Frontal cortex (tissue), 4 donors: ENCODE measurements around the gene PLEKHH2. TPM values are rescaled to one million over a fixed set of nuclear protein-coding genes. Genes with fewer than 3 reads are reported as not detected.
"Not testable (repeated sequence)": the region's sequence is repeated elsewhere in the genome, so short reads cannot be mapped to it uniquely, and the experiment has no call there.

Source experiments
- DNase-seq, 2 donors: peaks; one replicate each; pipeline ENCODE4 v3.0.0; 2012; ENCODE audit warnings: low spot score in 2 of 2
- FAIRE-seq: peaks from 2 replicates; lab custom pipeline; 2012; peaks lifted over from hg19 to GRCh38; lab: Jason Lieb, UNC
- total RNA-seq: library from RNA; depleted of rRNA; stranded (reverse); fragments of >200 nt; gene quantifications from one replicate; pipeline ENCODE4 v1.2.3, GENCODE V29; 2014
- donor health status: control.
- donor health status: control.
- donor health status: control.

Gene PLEKHH2
- total RNA-seq, 1 donor from 2014 or later = 7.3 TPM

DNA sequence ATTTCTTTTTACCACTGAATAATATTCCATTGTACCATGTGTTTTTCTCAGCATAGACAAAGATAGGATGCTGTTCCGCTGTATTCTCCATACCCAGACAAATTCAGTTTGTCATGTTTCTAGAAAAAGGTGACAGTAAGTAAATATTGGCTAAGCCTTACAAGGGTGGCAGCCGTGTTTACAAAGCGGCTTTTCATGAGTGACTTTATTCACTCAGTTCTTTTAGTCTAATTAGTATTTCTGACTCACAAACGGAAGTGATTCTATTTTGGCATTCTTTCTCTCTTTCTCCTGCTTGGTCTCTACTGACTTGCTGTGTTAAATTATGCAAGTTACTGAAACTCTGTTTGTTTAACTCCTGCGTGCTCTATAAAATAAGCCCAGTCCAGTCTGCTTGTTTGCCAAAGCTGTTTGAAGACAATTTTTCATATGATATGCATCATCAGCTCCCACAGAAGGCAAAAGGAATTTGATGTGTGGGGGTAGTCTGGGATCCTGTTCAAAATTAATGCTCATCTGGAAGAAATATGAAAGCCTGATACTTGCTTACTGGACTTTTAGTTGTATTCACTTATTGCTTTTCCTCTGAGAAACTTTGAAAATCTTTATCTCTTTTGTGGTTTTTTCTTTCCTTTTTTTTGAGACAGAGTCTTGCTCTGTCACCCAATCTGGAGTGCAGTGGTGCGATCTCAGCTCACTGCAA lies 2.3 kb upstream of the PLEKHH2 start:
- no peak for DNase-seq
- FAIRE-seq = no peak

DNA sequence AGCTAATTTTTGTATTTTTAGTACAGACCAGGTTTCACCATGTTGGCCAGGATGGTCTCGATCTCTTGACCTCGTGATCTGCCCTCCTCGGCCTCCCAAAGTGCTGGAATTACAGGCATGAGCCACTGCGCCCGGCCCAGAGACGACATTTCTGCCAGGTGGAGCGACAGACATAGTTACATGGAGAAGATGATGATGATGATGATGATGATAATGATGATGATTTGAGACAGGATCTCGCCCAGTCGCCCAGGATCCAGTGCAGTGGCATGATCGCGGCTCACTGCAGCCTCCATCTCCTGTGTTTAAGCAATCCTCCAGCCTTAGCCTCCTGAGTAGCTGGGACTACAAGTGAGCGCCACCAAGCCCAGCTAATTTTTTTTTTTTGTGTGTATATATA lies 907 bp upstream of the PLEKHH2 start:
- DNase-seq, FAIRE-seq: not testable (repeated sequence)

DNA sequence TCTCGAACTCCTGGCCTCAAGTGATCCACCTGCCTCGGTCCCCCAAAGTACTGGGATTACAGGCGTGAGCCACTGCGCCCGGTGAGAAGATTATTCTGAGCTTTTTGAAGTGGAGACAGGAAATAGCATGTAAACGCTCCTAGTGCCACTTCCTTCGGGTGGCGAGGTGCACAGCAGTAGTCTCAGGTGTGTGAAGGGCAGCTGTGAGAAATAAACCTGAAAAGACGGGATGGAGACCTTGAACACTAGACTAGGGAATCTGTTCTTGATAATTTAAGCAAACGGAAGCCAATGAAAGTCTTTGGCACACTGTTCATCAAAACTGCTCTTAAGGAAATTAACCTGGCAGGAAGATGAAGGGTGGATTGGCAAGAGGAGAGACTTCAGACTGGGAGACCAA lies 439 bp upstream of the PLEKHH2 start:
- DNase-seq (no peak), FAIRE-seq (no peak)

DNA sequence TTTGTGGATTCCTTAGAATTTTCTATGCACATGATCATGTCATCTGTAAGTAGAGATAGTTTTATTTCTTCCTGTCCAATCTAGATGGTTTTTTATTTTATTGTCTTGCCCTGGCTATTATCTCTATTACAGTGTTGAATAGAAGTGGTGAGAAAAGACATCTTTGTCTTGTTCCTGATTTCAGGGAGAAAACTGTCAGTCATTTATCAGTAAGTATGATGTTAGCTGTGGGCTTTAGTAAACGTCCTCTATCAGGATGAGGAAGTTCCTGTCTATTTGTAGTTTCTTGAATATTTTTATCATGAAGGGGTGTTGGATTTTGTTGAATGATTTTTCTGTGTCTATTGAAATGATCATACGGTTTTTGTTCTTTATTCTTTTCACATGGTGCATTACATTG lies 5.3 kb downstream of the PLEKHH2 start:
- DNase-seq (no peak), FAIRE-seq (no peak)

DNA sequence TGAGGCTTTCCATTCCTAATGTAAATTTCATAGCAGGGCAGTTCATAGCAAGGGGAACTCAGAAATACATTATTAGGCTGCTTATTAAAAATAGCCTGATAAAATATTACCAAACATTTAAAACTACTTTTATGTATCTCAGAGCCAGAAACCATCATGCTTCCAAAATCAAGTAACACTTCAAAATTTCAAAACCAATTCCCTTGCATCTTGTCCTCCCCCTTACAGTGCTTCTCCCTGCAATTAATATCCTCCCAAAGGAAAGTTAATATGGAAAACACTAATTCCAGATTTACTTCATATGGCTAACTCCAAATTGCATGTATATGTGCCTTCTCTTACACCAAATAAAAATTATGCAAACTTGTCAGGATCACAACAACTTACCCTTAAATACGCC lies 6.6 kb downstream of the PLEKHH2 start:
- no peak for FAIRE-seq
- DNase-seq = no peak

DNA sequence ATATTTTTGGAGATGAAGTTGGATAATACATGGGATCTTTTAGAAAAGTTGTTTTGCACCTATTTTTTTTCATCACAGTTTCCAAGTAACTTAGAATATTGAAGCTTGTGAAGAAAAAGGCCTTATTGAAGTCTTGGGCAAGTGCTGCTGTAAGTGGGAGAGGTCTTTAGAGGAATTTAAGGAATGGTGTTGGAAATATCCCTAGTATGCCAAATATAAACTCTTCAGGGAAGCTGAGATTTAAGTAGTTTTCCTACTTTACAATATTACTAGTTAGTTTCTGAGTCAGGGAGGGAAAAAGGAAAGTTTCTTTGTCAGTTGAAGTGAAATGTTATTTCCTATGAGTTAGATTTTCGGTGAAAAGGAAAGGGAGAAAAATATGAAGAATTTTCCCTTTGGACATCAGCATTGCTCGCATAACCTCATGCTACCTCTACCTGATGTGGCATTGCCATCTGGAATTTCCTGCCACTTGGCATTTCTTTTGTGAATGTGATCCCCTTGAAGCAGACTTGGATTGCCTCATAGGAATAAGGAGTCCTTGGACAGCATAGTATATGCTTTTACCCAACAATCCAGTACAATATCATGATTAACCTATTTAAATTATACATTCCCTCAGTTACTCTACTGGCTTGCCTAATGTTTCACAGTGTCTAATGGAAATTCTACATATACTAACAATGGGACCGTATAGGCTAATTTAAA lies 12.1 kb downstream of the PLEKHH2 start:
- FAIRE-seq = no peak

DNA sequence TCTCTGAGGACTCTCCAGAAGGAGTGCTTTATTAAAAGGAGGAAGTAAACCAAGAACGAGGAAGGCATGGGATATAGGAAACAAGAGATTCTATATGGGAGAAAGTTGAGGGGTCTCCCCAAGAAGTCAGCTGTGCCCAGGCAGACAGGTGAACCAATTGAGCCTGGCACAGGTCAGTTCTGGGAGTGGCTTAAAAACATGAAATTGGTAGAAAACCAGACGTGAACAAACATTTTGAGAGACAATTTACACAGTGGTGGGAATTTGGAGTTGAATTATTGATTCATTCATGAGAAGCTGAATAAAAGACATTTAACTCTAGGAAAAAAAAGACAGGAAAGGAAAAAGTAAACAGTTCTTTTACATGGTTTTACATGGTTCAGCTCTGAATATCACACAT lies 16.4 kb downstream of the PLEKHH2 start:
- FAIRE-seq (no peak), DNase-seq (no peak)

More for the DNA sequence above, 12.1 kb downstream of the PLEKHH2 start:
- DNase-seq = no peak

DNA sequence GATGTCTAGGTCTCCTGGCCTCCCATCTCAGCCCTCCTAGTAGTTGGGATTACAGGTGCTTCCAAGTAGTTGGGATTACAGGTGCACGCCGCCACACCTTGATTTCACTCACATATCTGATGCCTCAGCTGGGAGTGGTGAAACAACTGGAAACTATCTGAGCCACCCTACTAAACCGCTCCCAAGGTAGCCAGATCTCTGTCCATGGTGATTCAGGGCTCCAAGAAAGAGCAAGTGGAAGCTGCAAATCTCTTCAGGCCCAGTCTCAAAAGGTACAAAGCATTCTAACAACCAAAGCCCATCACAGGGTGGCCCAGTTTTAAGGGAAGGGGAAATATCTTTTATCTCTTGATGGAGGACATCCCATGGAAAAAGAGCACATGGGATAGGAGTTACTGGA lies 20.2 kb downstream of the PLEKHH2 start:
- DNase-seq (no peak), FAIRE-seq (no peak)

DNA sequence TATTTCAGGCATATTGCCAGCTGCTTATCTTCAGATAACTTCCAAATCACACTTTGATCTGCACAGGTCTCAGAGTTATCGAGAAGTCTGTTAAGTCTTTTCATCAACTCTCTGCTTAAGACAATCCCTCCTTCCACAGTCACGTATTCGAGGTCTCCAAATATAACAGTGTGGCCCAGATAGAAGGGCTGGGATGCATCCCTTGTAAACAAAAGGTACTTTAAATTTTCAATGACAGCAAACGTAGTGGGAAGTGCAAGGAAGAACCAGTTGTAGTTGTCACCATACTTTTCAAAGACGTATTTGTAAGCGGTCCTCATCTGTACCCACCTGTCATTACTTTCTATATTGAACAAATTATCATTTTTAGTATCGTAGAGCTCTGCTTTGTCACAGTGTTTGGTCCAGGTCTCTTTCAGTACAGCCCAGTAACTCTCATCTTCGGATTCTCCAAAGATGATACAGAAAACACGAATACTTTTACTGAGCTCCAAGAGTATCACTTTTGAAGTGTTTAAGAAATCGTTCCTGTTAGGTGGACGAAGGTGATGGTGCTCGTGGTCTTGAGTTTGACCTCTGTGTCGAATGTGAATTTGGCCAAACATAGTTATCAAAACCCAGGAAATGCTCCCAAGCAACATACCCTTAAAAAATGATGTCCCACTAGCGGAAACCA lies 38.7 kb downstream of the PLEKHH2 start:
- FAIRE-seq (no peak), DNase-seq (peak in 1 of 2 donors; percentile 15)

DNA sequence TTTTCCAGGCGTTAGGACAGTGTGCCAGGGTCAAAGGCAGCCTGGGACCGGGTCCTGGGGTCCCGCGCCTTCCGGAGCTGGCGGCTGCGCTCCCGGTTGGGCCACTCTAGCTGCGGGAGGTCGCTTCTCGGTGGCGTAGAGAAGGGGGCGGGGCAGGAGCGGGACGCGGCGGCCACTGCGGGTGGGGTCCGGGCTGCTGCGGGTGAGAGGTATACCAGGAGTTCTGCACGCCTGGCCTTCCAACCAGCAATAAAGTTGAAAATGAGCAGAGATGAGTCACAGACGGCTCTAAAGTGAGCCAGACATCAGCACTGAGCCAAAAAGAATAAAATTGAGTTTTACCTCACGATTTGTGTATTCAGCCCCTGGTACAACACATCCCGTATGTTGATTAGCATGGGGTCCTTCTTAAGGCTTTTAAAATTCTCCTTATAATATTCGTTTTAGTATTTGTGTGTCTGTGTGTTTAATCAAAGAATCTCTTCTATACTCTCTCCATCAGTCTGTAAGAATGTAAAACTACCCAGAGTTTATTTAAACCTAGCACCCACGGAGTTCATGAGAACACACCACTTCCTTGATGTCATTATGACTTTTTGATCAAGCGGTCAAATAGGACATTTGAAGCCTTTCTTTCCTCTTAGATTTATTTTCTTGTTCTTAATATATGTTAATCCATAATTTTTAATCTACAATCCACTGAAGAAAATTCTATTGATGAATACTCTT lies 39.4 kb downstream of the PLEKHH2 start, which contains the start of gene C1GALT1C1L:
TSS of gene C1GALT1C1L (minus strand) at position 108 of the 729 bp plus-strand sequence. CDS start at position 1, 107 bp downstream.
- no peak for FAIRE-seq

DNA sequence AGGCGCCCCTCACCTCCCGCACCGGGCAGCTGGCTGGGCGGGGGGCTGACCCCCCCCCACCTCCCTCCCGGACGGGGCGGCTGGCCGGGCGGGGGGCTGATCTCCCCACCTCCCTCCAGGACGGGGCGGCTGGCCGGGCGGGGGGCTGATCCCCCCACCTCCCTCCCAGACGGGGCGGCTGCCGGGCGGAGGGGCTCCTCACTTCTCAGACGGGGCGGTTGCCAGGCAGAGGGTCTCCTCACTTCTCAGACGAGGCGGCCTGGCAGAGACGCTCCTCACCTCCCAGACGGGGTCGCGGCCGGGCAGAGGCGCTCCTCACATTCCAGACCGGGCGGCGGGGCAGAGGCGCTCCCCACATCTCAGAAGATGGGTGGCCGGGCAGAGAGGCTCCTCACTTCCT lies 40.7 kb downstream of the PLEKHH2 start:
- FAIRE-seq = not testable (repeated sequence)

More for the DNA sequence above, 39.4 kb downstream of the PLEKHH2 start, which contains the start of gene C1GALT1C1L:
- DNase-seq = peak; percentile 43 to 65

DNA sequence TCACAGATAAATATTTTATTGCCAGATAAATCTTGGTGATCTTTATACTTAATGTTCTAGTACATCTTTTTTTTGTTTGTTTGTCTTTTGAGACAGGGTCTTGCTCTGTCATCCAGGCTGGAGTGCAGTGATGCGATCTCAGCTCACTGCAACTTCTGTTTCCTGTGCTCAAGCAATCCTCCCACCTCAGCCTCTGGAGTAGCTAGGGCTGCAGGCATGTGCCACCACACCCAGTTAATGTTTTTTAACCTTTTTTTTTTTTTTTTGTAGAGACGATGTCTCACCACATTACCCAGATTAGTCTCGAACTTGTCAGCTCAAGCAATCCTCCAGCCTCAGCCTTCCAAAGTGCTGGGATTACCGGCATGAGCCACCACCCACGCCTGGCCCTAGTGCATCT lies 48.3 kb downstream of the PLEKHH2 start:
- FAIRE-seq = no peak
- no peak for DNase-seq

More for the DNA sequence above, 40.7 kb downstream of the PLEKHH2 start:
- DNase-seq = not testable (repeated sequence)

DNA sequence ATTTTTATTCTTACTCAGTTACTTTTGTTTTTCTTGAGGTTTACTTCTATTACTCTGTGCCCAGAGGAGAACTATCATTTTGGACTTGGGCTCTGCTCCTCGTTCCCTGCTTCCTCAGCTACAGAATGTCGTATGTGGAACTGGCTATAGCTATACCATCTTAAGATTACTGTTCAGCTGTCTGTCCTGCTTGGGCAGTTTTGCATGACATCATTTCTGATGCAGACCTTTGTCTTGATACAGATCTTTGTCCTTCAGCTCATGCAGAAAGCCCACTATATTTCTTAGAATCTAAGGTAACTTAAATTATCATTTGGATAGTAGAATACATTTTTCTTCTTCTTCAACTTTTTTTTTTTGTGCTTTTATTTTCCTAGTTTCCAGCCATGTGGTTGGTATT lies 52.9 kb downstream of the PLEKHH2 start:
- FAIRE-seq (no peak), DNase-seq (no peak)

DNA sequence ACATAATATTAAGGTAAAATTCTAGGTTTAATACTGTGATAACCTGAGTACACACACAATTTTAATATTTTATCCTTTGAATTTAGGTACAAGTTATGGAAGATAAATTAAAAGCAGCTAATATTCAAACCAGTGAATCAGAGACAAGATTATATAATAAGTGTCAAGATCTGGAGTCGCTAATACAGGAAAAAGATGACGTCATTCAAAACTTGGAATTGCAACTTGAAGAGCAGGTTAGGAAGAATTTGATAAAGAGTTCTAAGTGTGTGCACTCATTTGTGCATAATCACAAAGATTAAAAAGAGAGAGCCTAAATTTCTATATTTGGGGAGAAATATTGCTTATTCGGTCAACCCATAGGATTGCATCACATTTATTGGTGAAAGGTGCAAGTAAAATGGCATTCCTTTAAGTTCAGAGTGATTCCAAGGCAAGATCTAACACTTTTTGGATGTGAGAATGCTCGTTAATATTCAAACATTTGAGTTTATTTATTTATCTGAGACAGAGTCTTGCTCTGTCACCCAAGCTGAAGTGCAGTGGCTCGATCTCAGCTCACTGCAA lies 55.5 kb downstream of the PLEKHH2 start:
- DNase-seq = no peak
- no peak for FAIRE-seq

DNA sequence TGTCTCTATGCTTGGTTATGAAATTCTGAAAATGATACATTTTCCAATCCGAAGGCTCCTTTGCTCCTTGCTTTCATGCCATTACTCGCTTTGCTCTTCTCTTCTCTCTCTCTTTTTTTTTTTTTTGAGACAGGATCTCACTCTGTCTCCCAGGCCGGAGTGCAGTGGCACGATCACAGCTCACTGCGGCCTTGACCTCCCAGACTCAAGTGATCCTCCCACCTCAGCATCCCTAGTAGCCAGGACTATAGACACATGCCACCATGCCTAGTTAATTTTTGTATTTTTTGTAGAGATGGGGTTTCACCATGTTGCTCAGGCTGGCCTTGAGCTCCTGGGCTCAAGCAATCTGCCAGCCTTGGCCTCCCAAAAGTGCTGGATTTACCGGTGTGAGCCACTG lies 61.1 kb downstream of the PLEKHH2 start:
- not testable (repeated sequence) for FAIRE-seq

DNA sequence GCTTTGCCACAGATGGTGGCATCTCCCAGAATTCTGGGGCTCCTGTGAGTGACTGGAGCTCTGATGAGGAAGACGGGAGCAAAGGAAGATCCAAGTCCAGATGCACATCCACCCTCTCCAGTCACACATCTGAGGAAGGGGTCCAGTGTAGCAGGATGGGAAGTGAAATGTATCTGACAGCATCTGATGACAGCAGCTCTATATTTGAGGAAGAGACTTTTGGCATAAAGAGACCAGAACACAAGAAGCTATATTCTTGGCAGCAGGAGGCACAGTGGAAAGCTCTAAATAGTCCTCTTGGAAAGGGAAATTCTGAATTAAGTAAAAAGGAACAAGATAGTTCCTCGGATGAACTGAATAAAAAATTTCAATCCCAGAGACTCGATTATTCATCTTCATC lies 62.7 kb downstream of the PLEKHH2 start:
- DNase-seq (no peak), FAIRE-seq (no peak)

More for the DNA sequence above, 61.1 kb downstream of the PLEKHH2 start:
- DNase-seq = not testable (repeated sequence)

DNA sequence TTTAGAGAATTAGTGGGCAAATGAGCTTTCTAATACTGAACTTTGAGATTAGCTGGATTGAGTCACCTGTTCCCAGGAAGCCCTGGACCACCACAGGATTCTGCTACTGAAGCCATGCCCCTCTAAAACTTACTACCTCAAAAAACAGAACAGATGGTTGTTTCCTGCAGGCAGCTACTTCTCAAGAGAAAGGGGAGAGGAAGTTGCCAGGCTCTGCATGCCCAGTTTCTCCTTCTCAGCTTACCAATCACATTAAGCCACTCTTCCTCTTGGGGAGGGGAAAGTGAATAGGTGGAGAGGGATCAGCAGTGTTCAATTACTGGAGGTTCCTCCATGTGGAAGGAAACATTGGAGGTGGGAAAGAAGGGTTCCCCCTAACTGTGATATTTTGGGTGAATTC lies 64.1 kb downstream of the PLEKHH2 start:
- DNase-seq = no peak
- FAIRE-seq = no peak

DNA sequence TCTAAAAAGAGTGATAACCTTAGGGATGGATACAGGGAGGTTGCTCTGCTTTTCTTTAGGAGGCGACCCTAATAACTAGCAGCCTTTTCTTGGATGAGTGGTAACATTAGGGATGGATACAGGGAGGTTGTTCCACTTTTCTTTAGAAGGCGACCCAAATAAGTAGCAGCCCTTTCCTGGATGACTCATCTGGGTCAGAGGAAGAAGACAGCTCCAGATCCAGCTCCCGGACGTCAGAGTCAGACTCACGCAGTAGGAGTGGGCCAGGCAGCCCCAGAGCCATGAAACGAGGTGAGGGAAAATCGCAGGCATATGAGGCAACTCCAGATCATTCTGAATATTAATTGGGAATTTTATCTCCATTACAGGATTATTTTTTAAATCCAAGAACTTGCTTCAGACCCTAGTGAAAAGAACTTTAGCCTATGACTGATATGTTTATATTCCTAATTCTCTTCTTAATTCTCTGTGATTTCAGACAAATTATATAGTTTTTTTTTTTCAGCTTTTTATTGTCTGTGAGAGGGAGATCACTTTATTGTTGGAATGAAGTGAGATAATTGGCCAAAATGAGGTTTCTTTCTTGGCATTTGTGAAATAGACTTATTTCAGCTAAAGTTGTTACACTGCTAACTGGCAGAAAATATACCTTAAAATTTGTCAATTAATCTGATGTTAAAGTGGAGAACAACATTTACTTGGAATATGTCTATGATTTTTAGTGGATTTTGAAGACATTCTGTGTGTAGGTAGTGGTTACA lies 70.4 kb downstream of the PLEKHH2 start:
- no peak for FAIRE-seq

DNA sequence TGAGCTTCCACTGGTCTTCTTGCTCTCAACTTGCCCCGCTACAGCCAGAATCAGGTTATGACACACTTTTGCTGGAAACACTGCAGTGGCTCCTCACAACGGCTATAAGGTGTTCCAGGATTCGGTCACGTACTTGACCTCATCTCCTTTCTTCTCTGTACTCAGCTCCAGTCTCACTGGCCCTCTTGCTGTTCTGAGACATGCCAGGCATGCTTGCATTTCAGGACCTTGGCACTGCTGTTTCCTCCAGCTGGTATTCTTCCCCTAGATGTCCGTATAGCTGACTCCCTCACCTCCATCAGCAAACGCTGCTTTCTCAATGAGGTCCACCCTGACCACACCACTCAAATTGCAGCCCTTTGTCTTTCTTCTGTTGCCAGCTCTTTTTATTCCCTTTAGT lies 71.1 kb downstream of the PLEKHH2 start:
- DNase-seq = no peak

More for the DNA sequence above, 70.4 kb downstream of the PLEKHH2 start:
- DNase-seq = peak in 1 of 2 donors; percentile 39

More for the DNA sequence above, 71.1 kb downstream of the PLEKHH2 start:
- no peak for FAIRE-seq
